ENCODE measurements around the gene TSPAN6. TPM values are rescaled to one million over a fixed set of nuclear protein-coding genes. Genes with fewer than 3 reads are reported as not detected.

Gene TSPAN6
- total RNA-seq, 2 experiments from 2014 or later: 1.1 to 1.9 TPM

- H3K9me3 Mint-ChIP-seq: no peaks in the 10 kb centered on the region
- no peaks in the 10 kb centered on the region for H3K4me1 Mint-ChIP-seq (ENCODE audit: low read depth)
- Histone ChIP-seq H3K27ac (ENCODE audit: low read depth in 1 of 2, low read length in 2 of 2) (no peak overlapping the region), H3K9me3 (ENCODE audit: control insufficient read depth in 1 of 2, insufficient read depth in 1 of 2, low read length in 2 of 2) (no peaks in the 10 kb centered on the region), H3K4me3 (ENCODE audit: low read length) (no peak overlapping the region), H3K27me3 (ENCODE audit: control insufficient read depth in 1 of 2, insufficient read depth in 2 of 2, low read length in 2 of 2) (no peaks in the 10 kb centered on the region), H3K4me1 (ENCODE audit: insufficient read depth, low read length) (no peaks in the 10 kb centered on the region), H3K36me3 (ENCODE audit: insufficient read depth, low read length) (no peaks in the 10 kb centered on the region)
- ATAC-seq (ENCODE audit: poor library complexity) (no peak), DNase-seq (peak in 3 of 14 experiments; percentile 11 to 32 (median 26))
- no peaks in the 10 kb centered on the region for H3K36me3 Mint-ChIP-seq (ENCODE audit: low read depth)
- peaks cover 12% of the 10 kb centered on the region for H3K27me3 Mint-ChIP-seq
- H3K27ac Mint-ChIP-seq: no peak overlapping the region
- intact Hi-C loops (cut with DNase I, micrococcal nuclease): no loop called here
- POLR2A ChIA-PET: interaction anchor here (1.2 kb wide), 1 partner anchor 22 kb away, joined by 6 read pairs; no protein-coding TSS in a partner anchor
- TF ChIP-seq CTCF (IDR thresholded peaks at IDR 0.05): no peak
- CTCF ChIA-PET: no interaction called here
- no peak overlapping the region for H3K4me3 Mint-ChIP-seq
Measured at GRCh38 chrX:100615005-100615404, 21.6 kb downstream of the TSPAN6 start.

- Histone ChIP-seq H3K27ac (ENCODE audit: low read depth in 1 of 2, low read length in 2 of 2) (no peak overlapping the region), H3K4me3 (ENCODE audit: low read length) (no peak overlapping the region), H3K4me1 (ENCODE audit: insufficient read depth, low read length) (no peaks in the 10 kb centered on the region), H3K36me3 (ENCODE audit: insufficient read depth, low read length) (no peaks in the 10 kb centered on the region), H3K27me3 (ENCODE audit: control insufficient read depth in 1 of 2, insufficient read depth in 2 of 2, low read length in 2 of 2) (no peaks in the 10 kb centered on the region), H3K9me3 (ENCODE audit: control insufficient read depth in 1 of 2, insufficient read depth in 1 of 2, low read length in 2 of 2) (no peaks in the 10 kb centered on the region)
- intact Hi-C loops (cut with DNase I, micrococcal nuclease): no loop called here
- ChIA-PET CTCF (no interaction called here), POLR2A (no interaction called here)
- Mint-ChIP-seq H3K4me1 (ENCODE audit: low read depth) (no peaks in the 10 kb centered on the region), H3K27ac (no peak overlapping the region), H3K4me3 (no peak overlapping the region), H3K36me3 (ENCODE audit: low read depth) (no peaks in the 10 kb centered on the region), H3K9me3 (no peaks in the 10 kb centered on the region), H3K27me3 (peaks cover 12% of the 10 kb centered on the region)
- DNase-seq: no peak
- no peak for TF ChIP-seq CTCF (IDR thresholded peaks at IDR 0.05)
- no peak for ATAC-seq (ENCODE audit: poor library complexity)
Measured at GRCh38 chrX:100611951-100612350, 24.7 kb downstream of the TSPAN6 start.

GRCh38 chrX:100609591-100609990, 27.0 kb downstream of the TSPAN6 start:
- intact Hi-C loops (cut with DNase I, micrococcal nuclease): no loop called here
- no peaks in the 10 kb centered on the region for H3K9me3 ChIP-seq (ENCODE audit: control insufficient read depth in 1 of 2, insufficient read depth in 1 of 2, low read length in 2 of 2)
- peaks cover 9% of the 10 kb centered on the region for H3K27me3 Mint-ChIP-seq
- no peaks in the 10 kb centered on the region for H3K36me3 Mint-ChIP-seq (ENCODE audit: low read depth)
- H3K9me3 Mint-ChIP-seq: no peaks in the 10 kb centered on the region
- H3K27ac Mint-ChIP-seq: no peak overlapping the region
- no peak overlapping the region for H3K27ac ChIP-seq (ENCODE audit: low read depth in 1 of 2, low read length in 2 of 2)
- TF ChIP-seq CTCF (IDR thresholded peaks at IDR 0.05): no peak
- no peak for DNase-seq
- H3K27me3 ChIP-seq (ENCODE audit: control insufficient read depth in 1 of 2, insufficient read depth in 2 of 2, low read length in 2 of 2): no peaks in the 10 kb centered on the region
- H3K4me1 ChIP-seq (ENCODE audit: insufficient read depth, low read length): no peaks in the 10 kb centered on the region
- POLR2A ChIA-PET: no interaction called here
- no peaks in the 10 kb centered on the region for H3K36me3 ChIP-seq (ENCODE audit: insufficient read depth, low read length)
- H3K4me1 Mint-ChIP-seq (ENCODE audit: low read depth): no peaks in the 10 kb centered on the region
- CTCF ChIA-PET: no interaction called here
- no peak overlapping the region for H3K4me3 Mint-ChIP-seq
- H3K4me3 ChIP-seq (ENCODE audit: low read length): no peak overlapping the region
- no peak for ATAC-seq (ENCODE audit: poor library complexity)
